ENCODE measurements around the gene EPS15.

- TF ChIP-seq, protein P1, sequence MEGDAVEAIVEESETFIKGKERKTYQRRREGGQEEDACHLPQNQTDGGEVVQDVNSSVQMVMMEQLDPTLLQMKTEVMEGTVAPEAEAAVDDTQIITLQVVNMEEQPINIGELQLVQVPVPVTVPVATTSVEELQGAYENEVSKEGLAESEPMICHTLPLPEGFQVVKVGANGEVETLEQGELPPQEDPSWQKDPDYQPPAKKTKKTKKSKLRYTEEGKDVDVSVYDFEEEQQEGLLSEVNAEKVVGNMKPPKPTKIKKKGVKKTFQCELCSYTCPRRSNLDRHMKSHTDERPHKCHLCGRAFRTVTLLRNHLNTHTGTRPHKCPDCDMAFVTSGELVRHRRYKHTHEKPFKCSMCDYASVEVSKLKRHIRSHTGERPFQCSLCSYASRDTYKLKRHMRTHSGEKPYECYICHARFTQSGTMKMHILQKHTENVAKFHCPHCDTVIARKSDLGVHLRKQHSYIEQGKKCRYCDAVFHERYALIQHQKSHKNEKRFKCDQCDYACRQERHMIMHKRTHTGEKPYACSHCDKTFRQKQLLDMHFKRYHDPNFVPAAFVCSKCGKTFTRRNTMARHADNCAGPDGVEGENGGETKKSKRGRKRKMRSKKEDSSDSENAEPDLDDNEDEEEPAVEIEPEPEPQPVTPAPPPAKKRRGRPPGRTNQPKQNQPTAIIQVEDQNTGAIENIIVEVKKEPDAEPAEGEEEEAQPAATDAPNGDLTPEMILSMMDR (tag by site-specific recombination; IDR thresholded peaks at IDR 0.05): no peak
- no peak for TF ChIP-seq ZNF37A (tag by site-specific recombination; IDR thresholded peaks at IDR 0.05)
- TF ChIP-seq, protein P2, sequence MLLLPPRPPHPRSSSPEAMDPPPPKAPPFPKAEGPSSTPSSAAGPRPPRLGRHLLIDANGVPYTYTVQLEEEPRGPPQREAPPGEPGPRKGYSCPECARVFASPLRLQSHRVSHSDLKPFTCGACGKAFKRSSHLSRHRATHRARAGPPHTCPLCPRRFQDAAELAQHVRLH (tag by site-specific recombination; IDR thresholded peaks at IDR 0.05): no peak
- no peak for TF ChIP-seq ZBTB11 (tag by site-specific recombination; conservative IDR thresholded peaks at IDR 0.05; ENCODE audit: low read depth)
- TF ChIP-seq, protein P3, sequence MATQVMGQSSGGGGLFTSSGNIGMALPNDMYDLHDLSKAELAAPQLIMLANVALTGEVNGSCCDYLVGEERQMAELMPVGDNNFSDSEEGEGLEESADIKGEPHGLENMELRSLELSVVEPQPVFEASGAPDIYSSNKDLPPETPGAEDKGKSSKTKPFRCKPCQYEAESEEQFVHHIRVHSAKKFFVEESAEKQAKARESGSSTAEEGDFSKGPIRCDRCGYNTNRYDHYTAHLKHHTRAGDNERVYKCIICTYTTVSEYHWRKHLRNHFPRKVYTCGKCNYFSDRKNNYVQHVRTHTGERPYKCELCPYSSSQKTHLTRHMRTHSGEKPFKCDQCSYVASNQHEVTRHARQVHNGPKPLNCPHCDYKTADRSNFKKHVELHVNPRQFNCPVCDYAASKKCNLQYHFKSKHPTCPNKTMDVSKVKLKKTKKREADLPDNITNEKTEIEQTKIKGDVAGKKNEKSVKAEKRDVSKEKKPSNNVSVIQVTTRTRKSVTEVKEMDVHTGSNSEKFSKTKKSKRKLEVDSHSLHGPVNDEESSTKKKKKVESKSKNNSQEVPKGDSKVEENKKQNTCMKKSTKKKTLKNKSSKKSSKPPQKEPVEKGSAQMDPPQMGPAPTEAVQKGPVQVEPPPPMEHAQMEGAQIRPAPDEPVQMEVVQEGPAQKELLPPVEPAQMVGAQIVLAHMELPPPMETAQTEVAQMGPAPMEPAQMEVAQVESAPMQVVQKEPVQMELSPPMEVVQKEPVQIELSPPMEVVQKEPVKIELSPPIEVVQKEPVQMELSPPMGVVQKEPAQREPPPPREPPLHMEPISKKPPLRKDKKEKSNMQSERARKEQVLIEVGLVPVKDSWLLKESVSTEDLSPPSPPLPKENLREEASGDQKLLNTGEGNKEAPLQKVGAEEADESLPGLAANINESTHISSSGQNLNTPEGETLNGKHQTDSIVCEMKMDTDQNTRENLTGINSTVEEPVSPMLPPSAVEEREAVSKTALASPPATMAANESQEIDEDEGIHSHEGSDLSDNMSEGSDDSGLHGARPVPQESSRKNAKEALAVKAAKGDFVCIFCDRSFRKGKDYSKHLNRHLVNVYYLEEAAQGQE (tag by site-specific recombination; IDR thresholded peaks at IDR 0.05): no peak
- TF ChIP-seq GLI4 (tag by site-specific recombination; IDR thresholded peaks at IDR 0.05): no peak
- no peak for TF ChIP-seq ZNF311 (tag by site-specific recombination; IDR thresholded peaks at IDR 0.05; ENCODE audit: borderline replicate concordance)
- TF ChIP-seq ZNF274 (IDR thresholded peaks at IDR 0.05; ENCODE audit: low read length): no peak
- no peak for TF ChIP-seq ZNF274 (tag by site-specific recombination; IDR thresholded peaks at IDR 0.05; ENCODE audit: borderline replicate concordance)
- TF ChIP-seq ZNF600 (tag by site-specific recombination; IDR thresholded peaks at IDR 0.05): no peak
- no peak for TF ChIP-seq ZNF132 (tag by site-specific recombination; IDR thresholded peaks at IDR 0.05; ENCODE audit: borderline replicate concordance)
These were observed 108.3 kb downstream of the EPS15 start for GRCh38 chr1:51410568-51411460.
